AG04450 (cell line): ENCODE data around the gene PACSIN2. TPM values are rescaled to one million over a fixed set of nuclear protein-coding genes. Genes with fewer than 3 reads are reported as not detected.

Source experiments
- CTCF ChIA-PET: fragments of 300-600, 350-600 bp; formaldehyde crosslinking; extraction: SDS; loops from one replicate; lab custom pipeline; 2022; ENCODE audit warnings: antibody characterized with exemption, inconsistent platforms; lab: Charles Lee
- POLR2A ChIA-PET: fragments of 350-600 bp; formaldehyde crosslinking; extraction: SDS; loops from one replicate; lab custom pipeline; 2021; ENCODE audit warnings: antibody characterized with exemption, inconsistent platforms; lab: Yijun Ruan, JAX
- DNase-seq: peaks from one replicate; pipeline ENCODE4 v3.0.0-alpha.2; 2011; ENCODE audit warnings: low read depth, low spot score
- H3K27ac ChIP-seq: one replicate; pipeline ENCODE4 v1.5.1; 2012; ENCODE audit warnings: low read depth, low read length, control low read depth
- H3K27me3 ChIP-seq: one replicate; pipeline ENCODE4 v1.6.0; 2012; ENCODE audit warnings: low read length; ENCODE audit not compliant: control insufficient read depth, insufficient read depth
- H3K4me3 ChIP-seq: 2 replicates; pipeline ENCODE4 v1.5.1; 2011; ENCODE audit warnings: mild to moderate bottlenecking, low read depth, low read length, control low read depth
- H3K9me3 ChIP-seq: 2 replicates; pipeline ENCODE4 v1.5.1; 2012; ENCODE audit warnings: low read length; ENCODE audit not compliant: control insufficient read depth, insufficient read depth
- CTCF ChIP-seq: IDR thresholded peaks from 2 replicates; pipeline ENCODE4 v1.5.1; 2011; ENCODE audit warnings: low read depth, low read length, control low read depth, inconsistent platforms
- polyA minus RNA-seq: library from RNA; depleted of rRNA, polyadenylated mRNA; stranded (reverse); fragments of >200 nt; gene quantifications from 2 replicates; pipeline ENCODE4 v1.2.3, GENCODE V29; 2011; rRNA and poly(A)+ RNA removed
- polyA plus RNA-seq: library from polyadenylated mRNA; depleted of rRNA; stranded (reverse); fragments of >200 nt; gene quantifications from 2 replicates; pipeline ENCODE4 v1.2.3, GENCODE V29; 2011; rRNA removed

Gene PACSIN2
- 59.6 and 60.2 TPM in 2 replicates for polyA plus RNA-seq
- 27.0 and 32.7 TPM in 2 replicates for polyA minus RNA-seq

DNA sequence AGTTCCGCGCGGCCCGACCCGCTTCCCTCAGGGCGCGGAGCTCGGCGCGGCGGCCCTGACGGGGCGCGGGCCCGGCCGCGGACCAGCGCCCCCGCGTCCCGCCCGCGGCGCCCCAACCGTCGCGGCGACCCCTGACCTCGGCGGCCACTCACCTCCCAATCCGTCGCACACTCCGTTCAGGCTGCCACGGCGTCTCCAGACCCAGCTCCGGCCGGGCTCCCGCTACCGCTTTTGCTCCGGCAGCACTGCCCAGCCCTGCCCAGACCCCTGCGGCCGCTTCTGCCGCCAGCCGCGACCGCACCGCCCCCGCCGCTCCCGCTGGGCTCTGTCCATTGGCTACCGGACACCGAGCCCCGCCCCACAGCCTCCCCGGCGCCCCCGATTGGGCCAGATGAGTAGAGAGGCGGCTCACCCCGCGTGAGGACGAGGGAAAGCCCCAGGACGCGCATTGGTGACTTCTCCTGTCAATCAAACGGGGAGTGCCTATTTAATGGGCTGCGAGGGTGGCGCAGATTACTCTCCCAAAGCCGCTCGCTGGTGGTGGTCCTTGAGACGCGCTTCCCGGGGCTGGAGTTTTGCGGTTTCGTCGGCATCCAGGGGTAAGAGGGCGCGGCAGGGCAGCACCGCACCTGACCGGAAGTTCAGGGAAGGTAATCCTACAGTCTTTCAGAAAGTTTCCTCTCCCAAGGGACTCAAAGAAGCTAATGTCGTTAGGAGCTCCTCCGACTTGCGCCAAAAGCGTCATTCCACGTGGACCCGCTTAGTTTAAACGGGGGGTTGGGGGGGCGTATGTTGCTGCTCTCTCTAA, at the start of gene PACSIN2:
Gene PACSIN2, minus strand, starts transcription at position 281 of the 808 bp plus-strand sequence. CDS start 103,069 bp downstream, outside the sequence.
- CTCF ChIA-PET: interaction anchor here (0.6 to 3.0 kb wide), 5 partner anchors 18 to 218 kb away, joined by 3 to 15 read pairs (median 5); no protein-coding TSS in a partner anchor

DNA sequence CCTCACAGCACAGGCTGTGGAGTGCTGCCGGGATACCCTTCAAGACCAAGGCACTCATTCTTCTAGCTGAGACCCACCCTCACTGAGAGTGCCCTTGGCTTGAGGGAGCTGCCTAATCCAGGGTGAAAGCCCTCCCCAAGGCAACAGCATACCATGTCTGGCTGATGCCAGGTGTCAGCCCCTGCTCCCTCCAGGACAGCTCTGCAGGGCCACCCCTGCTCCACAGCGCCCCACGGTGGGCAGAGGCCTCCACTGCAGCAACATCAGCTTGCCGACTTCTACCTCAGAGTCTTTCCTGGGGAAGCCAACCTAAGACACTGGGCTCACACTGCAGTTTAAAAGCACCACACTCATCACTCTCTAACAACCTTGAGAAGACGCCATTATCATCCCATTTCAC, 45.2 kb upstream of the PACSIN2 start:
- H3K27ac ChIP-seq: no peak overlapping the region
- H3K4me3 ChIP-seq: no peak overlapping the region
- peak; percentile 56 for TF ChIP-seq CTCF
- no peak for DNase-seq
- H3K9me3 ChIP-seq: no peaks in the 10 kb centered on the region; the same call in 1 of the 2 replicates
- ChIA-PET CTCF (interaction anchor here (0.8 to 1.3 kb wide), 5 partner anchors 9 to 147 kb away, joined by 3 to 6 read pairs (median 3); no protein-coding TSS in a partner anchor), POLR2A (interaction anchor here (0.5 to 0.6 kb wide), 2 partner anchors 196 to 425 kb away, joined by 3 to 4 read pairs; no protein-coding TSS in a partner anchor)
- H3K27me3 ChIP-seq: no peaks in the 10 kb centered on the region

More for the DNA sequence above, at the start of gene PACSIN2:
- POLR2A ChIA-PET: interaction anchor here (0.6 to 3.2 kb wide), 21 partner anchors 9 to 225 kb away, joined by 3 to 29 read pairs (median 4); partner anchors contain the start of gene ARFGAP3
- no peak within 1 kb of the TSS for H3K27ac ChIP-seq
- H3K27me3 ChIP-seq: no peaks in the 10 kb centered on the region
- H3K9me3 ChIP-seq: no peaks in the 10 kb centered on the region
- H3K4me3 ChIP-seq: peak within 1 kb of the TSS; percentile 86
- no peak for TF ChIP-seq CTCF
- DNase-seq: peak; percentile 96

- no peaks in the 10 kb centered on the region for H3K27me3 ChIP-seq
- no peaks in the 10 kb centered on the region; the same call in 1 of the 2 replicates for H3K9me3 ChIP-seq
- no peak for TF ChIP-seq CTCF
- H3K4me3 ChIP-seq: no peak overlapping the region
- H3K27ac ChIP-seq: no peak overlapping the region
- ChIA-PET CTCF (interaction anchor here (0.7 kb wide), 1 partner anchor 92 kb away, joined by 3 read pairs; no protein-coding TSS in a partner anchor), POLR2A (no interaction called here)
- no peak for DNase-seq
These were observed 42.7 kb upstream of the PACSIN2 start for GRCh38 chr22:43057641-43058040.

DNA sequence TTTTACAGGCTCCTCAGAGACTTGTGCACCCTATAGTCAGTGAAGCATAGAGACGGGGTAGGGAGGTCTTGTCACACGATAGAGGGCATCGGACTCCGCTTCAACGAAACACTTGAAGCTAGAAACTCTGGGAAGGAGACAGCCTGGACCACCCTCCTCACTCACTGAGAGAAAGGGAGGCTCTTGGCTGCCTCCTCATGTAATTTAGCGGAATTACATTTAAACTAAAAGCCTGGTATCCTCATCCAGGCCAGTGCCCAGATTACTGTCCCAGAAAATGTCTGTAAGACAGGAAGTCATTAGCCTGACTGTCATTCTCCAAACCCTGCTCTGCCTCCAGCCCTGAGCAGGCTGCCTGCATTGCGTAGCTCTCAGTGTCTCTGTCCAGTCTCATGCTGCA, 38.2 kb upstream of the PACSIN2 start:
- H3K27me3 ChIP-seq: no peaks in the 10 kb centered on the region
- POLR2A ChIA-PET: no interaction called here
- TF ChIP-seq CTCF: peak; percentile 17
- no peaks in the 10 kb centered on the region for H3K9me3 ChIP-seq
- CTCF ChIA-PET: interaction anchor here (0.5 kb wide), 1 partner anchor 64 kb away, joined by 4 read pairs; no protein-coding TSS in a partner anchor
- H3K27ac ChIP-seq: no peak overlapping the region
- H3K4me3 ChIP-seq: no peak overlapping the region
- DNase-seq: no peak

GRCh38 chr22:43050995-43051394, 36.0 kb upstream of the PACSIN2 start:
- Histone ChIP-seq H3K27ac (no peak overlapping the region), H3K9me3 (no peaks in the 10 kb centered on the region), H3K4me3 (no peak overlapping the region), H3K27me3 (no peaks in the 10 kb centered on the region)
- ChIA-PET POLR2A (no interaction called here), CTCF (interaction anchor here (0.7 kb wide), 1 partner anchor 59 kb away, joined by 3 read pairs; no protein-coding TSS in a partner anchor)
- no peak for TF ChIP-seq CTCF
- DNase-seq: no peak
